WTC11 (cell line): ENCODE results near the gene ABLIM2. TPM values are rescaled to one million over a fixed set of nuclear protein-coding genes. Genes with fewer than 3 reads are reported as not detected.

Source experiments
- ATAC-seq: fragments of 200-7000 bp; cut with Tn5 transposase; 2 replicates; pipeline ENCODE4 v1.10.0; 2021; ENCODE audit warnings: mild to moderate bottlenecking, moderate library complexity
- CTCF ChIA-PET: fragments of 300-600 bp; sonication (Branson Sonifier 250); formaldehyde crosslinking; loops from one replicate; lab custom pipeline; 2021; ENCODE audit warnings: antibody characterized with exemption; lab: Charles Lee
- POLR2A ChIA-PET: fragments of 350-600 bp; sonication (Branson Sonifier 250); formaldehyde crosslinking; loops from one replicate; lab custom pipeline; 2021; ENCODE audit warnings: antibody characterized with exemption; lab: Charles Lee
- DNase-seq: peaks from one replicate; pipeline ENCODE4 v3.0.0; 2021; ENCODE audit warnings: low spot score
- H3K27ac Mint-ChIP-seq: 2 replicates; pipeline ENCODE4 v1.8.0; 2021; ENCODE audit warnings: mixed read lengths
- H3K27me3 Mint-ChIP-seq: 2 replicates; pipeline ENCODE4 v1.8.0; 2021; ENCODE audit warnings: low read depth, mild to moderate bottlenecking, moderate library complexity, mixed read lengths
- H3K36me3 Mint-ChIP-seq: 2 replicates; pipeline ENCODE4 v1.8.0; 2021; ENCODE audit warnings: mixed read lengths
- H3K4me1 Mint-ChIP-seq: 2 replicates; pipeline ENCODE4 v1.8.0; 2022; ENCODE audit warnings: mixed read lengths
- H3K4me3 Mint-ChIP-seq: 2 replicates; pipeline ENCODE4 v1.8.0; 2021; ENCODE audit warnings: mild to moderate bottlenecking, moderate library complexity, mixed read lengths
- H3K9me3 Mint-ChIP-seq: 2 replicates; pipeline ENCODE4 v1.8.0; 2021; ENCODE audit warnings: mixed read lengths
- ARID4B ChIP-seq: sonication (generic); formaldehyde crosslinking; IDR thresholded peaks from 2 replicates; pipeline ENCODE4 v1.8.0; 2023; ENCODE audit warnings: missing genetic modification reagents, mild to moderate bottlenecking, borderline replicate concordance
- E2F4 ChIP-seq: sonication (generic); formaldehyde crosslinking; IDR thresholded peaks from 2 replicates; pipeline ENCODE4 v1.8.1; 2022; ENCODE audit warnings: low read depth, mild to moderate bottlenecking, moderate library complexity, missing genetic modification reagents, borderline replicate concordance
- E2F5 ChIP-seq: sonication (generic); formaldehyde crosslinking; IDR thresholded peaks from 2 replicates; pipeline ENCODE4 v1.8.1; 2022; ENCODE audit warnings: mild to moderate bottlenecking, moderate library complexity, missing genetic modification reagents
- FOXJ3 ChIP-seq: sonication (generic); formaldehyde crosslinking; IDR thresholded peaks from 2 replicates; pipeline ENCODE4 v1.9.0; 2021; ENCODE audit warnings: missing genetic modification reagents, mild to moderate bottlenecking, borderline replicate concordance
- GTF2I ChIP-seq: fragments of 250-450 bp; sonication (Bioruptor Pico); conservative IDR thresholded peaks from 2 replicates; pipeline ENCODE4 v1.4.0; 2021; ENCODE audit warnings: mild to moderate bottlenecking
- IRF1 ChIP-seq: sonication (generic); formaldehyde crosslinking; IDR thresholded peaks from 2 replicates; pipeline ENCODE4 v1.8.0; 2023; ENCODE audit warnings: missing genetic modification reagents
- MLX ChIP-seq: sonication (generic); formaldehyde crosslinking; IDR thresholded peaks from 2 replicates; pipeline ENCODE4 v1.8.1; 2023; ENCODE audit warnings: mild to moderate bottlenecking, missing genetic modification reagents, moderate library complexity
- SMAD4 ChIP-seq: sonication (generic); formaldehyde crosslinking; IDR thresholded peaks from 2 replicates; pipeline ENCODE4 v1.8.0; 2022; ENCODE audit warnings: mild to moderate bottlenecking, missing genetic modification reagents
- TEAD4 ChIP-seq: sonication (generic); formaldehyde crosslinking; IDR thresholded peaks from 2 replicates; pipeline ENCODE4 v1.8.0; 2022; ENCODE audit warnings: mild to moderate bottlenecking, missing genetic modification reagents
- ZNF232 ChIP-seq: sonication (generic); formaldehyde crosslinking; IDR thresholded peaks from 2 replicates; pipeline ENCODE4 v1.8.0; 2022; ENCODE audit warnings: mild to moderate bottlenecking, missing genetic modification reagents
- ZNF317 ChIP-seq: sonication (generic); formaldehyde crosslinking; IDR thresholded peaks from 2 replicates; pipeline ENCODE4 v1.8.1; 2023; ENCODE audit warnings: low read depth, mild to moderate bottlenecking, moderate library complexity, missing genetic modification reagents, borderline replicate concordance
- ZNF396 ChIP-seq: fragments of 250-450 bp; sonication (Bioruptor Pico); IDR thresholded peaks from 2 replicates; pipeline ENCODE4 v1.8.0; 2021; ENCODE audit warnings: mild to moderate bottlenecking, moderate library complexity, borderline replicate concordance
- ZNF425 ChIP-seq: fragments of 250-450 bp; sonication (Bioruptor Pico); conservative IDR thresholded peaks from 2 replicates; pipeline ENCODE4 v1.9.0; 2021; ENCODE audit warnings: mild to moderate bottlenecking
- ZSCAN18 ChIP-seq: fragments of 250-450 bp; sonication (Bioruptor Pico); IDR thresholded peaks from 2 replicates; pipeline ENCODE4 v2.1.2; 2022; ENCODE audit warnings: mild to moderate bottlenecking, moderate library complexity
- total RNA-seq: library from RNA; stranded (reverse); gene quantifications from 3 replicates; pipeline ENCODE4 v1.2.3, GENCODE V29; 2021

Gene ABLIM2
- total RNA-seq, 1 experiment from 2014 or later = 2.6 TPM

- TF ChIP-seq ARID4B (CRISPR knock-in tag) = no peak
- TF ChIP-seq TEAD4 (CRISPR knock-in tag) = no peak
- no peak for TF ChIP-seq ZNF396 (CRISPR knock-in tag)
Observed at GRCh38 chr4:8123870-8124269, 34.7 kb downstream of the ABLIM2 start (continued).

- CTCF ChIA-PET = no interaction called here
- ATAC-seq (no peak), DNase-seq (no peak)
- POLR2A ChIA-PET = no interaction called here
- TF ChIP-seq ZNF317 (CRISPR knock-in tag) (no peak), GTF2I (CRISPR knock-in tag) (no peak), ZNF425 (CRISPR knock-in tag) (no peak), SMAD4 (no peak), ZSCAN18 (CRISPR knock-in tag) (no peak), E2F4 (no peak), FOXJ3 (no peak), IRF1 (no peak), MLX (CRISPR knock-in tag) (no peak), ZNF232 (no peak), E2F5 (CRISPR knock-in tag) (no peak)
- TF ChIP-seq, all 79 proteins: peak for 0
- Mint-ChIP-seq H3K27me3 (no peaks in the 10 kb centered on the region), H3K36me3 (no peaks in the 10 kb centered on the region), H3K9me3 (no peaks in the 10 kb centered on the region), H3K27ac (no peak overlapping the region), H3K4me3 (no peak overlapping the region), H3K4me1 (peaks cover 6% of the 10 kb centered on the region)
Observed at GRCh38 chr4:8123389-8123788, 35.2 kb downstream of the ABLIM2 start.
